Colonic mucosa (tissue), 4 donors: ENCODE results near the gene MAGEF1. TPM values are rescaled to one million over a fixed set of nuclear protein-coding genes. Genes with fewer than 3 reads are reported as not detected.
A peak's percentile ranks its signal among the peaks of the same experiment; 100 is the strongest.

ENCODE experiments used
- DNase-seq: peaks from one replicate; pipeline ENCODE4 v3.0.0-alpha.2; 2020
- H3K27ac ChIP-seq: fragments of 200-600 bp; one replicate; pipeline ENCODE4 v1.8.0; 2021
- H3K27me3 ChIP-seq: fragments of 200-600 bp; one replicate; pipeline ENCODE4 v1.8.0; 2021
- H3K36me3 ChIP-seq: fragments of 200-600 bp; one replicate; pipeline ENCODE4 v1.8.0; 2021
- H3K4me1 ChIP-seq: fragments of 200-600 bp; one replicate; pipeline ENCODE4 v1.8.0; 2021; ENCODE audit warnings: mild to moderate bottlenecking
- H3K4me3 ChIP-seq: fragments of 200-600 bp; one replicate; pipeline ENCODE4 v1.8.0; 2021
- H3K9ac ChIP-seq, 2 donors: one replicate each; pipeline ENCODE4 v1.7.0; 2013; ENCODE audit warnings: control low read depth in 2 of 2, low read depth in 2 of 2, low read length in 2 of 2
- H3K9me3 ChIP-seq: fragments of 200-600 bp; one replicate; pipeline ENCODE4 v1.8.0; 2021
- CTCF ChIP-seq: fragments of 200-600 bp; IDR thresholded peaks from one replicate; pipeline ENCODE4 v1.8.0; 2022; ENCODE audit warnings: antibody characterized with exemption, mild to moderate bottlenecking
- intact Hi-C: fragments of 100-400 bp; cut with DNase I; formaldehyde crosslinking; loops from one replicate; pipeline ENCODE4 v1.14.1; 2022
- total RNA-seq, 2 donors: library from RNA; stranded (reverse); fragmentation: NEBNext Ultra II Directional in 1 of 2; extraction: Animal tissue kit (Norgen Biotek cat#: 25700) in 1 of 2; gene quantifications; one replicate each; pipeline ENCODE4 v1.2.1, GENCODE V29; 2021
- donor health status: healthy.
- donor health status: DM: no; HTN: no; CAD: no.
- donor health status: DM: no; HTN: no; CAD: no.

MAGEF1 gene
- 10 to 100 TPM; 28.3 to 42.6 TPM for total RNA-seq

- Histone ChIP-seq H3K9ac (peak within 1 kb of the TSS; percentile 79 to 89), H3K27ac (peak within 1 kb of the TSS; percentile 79), H3K4me3 (peak within 1 kb of the TSS; percentile 77), H3K27me3 (no peaks in the 10 kb centered on the region), H3K36me3 (no peaks in the 10 kb centered on the region), H3K4me1 (peaks cover 14% of the 10 kb centered on the region), H3K9me3 (no peaks in the 10 kb centered on the region)
- intact Hi-C loops, result loop anchor here (5.0 kb wide), 1 partner anchor 144 kb away; no protein-coding TSS in a partner anchor
- TF ChIP-seq CTCF, result no peak
- DNase-seq, result peak; percentile 87
Observed at GRCh38 chr3:184711493-184712247, at the start of gene MAGEF1. TSS of gene MAGEF1 (minus strand) at chr3:184712064. CDS start at chr3:184711821, 243 bp downstream.

- no peak for TF ChIP-seq CTCF
- intact Hi-C loops, result no loop called here
- Histone ChIP-seq H3K9me3 (no peaks in the 10 kb centered on the region), H3K27ac (no peak overlapping the region), H3K4me1 (no peaks in the 10 kb centered on the region), H3K27me3 (no peaks in the 10 kb centered on the region), H3K9ac (no peak overlapping the region), H3K36me3 (no peaks in the 10 kb centered on the region), H3K4me3 (no peak overlapping the region)
- DNase-seq, result no peak
Observed at GRCh38 chr3:184761075-184761841, 49.4 kb upstream of the MAGEF1 start.

GRCh38 chr3:184760337-184761074 lies 48.6 kb upstream of the MAGEF1 start:
- H3K27me3 ChIP-seq, result no peaks in the 10 kb centered on the region
- H3K9ac ChIP-seq, result no peak overlapping the region
- H3K27ac ChIP-seq, result no peak overlapping the region
- H3K36me3 ChIP-seq, result no peaks in the 10 kb centered on the region
- intact Hi-C loops, result no loop called here
- no peak for TF ChIP-seq CTCF
- H3K9me3 ChIP-seq, result no peaks in the 10 kb centered on the region
- no peak overlapping the region for H3K4me3 ChIP-seq
- DNase-seq, result no peak
- H3K4me1 ChIP-seq, result no peaks in the 10 kb centered on the region

- Histone ChIP-seq H3K36me3 (no peaks in the 10 kb centered on the region), H3K4me3 (no peak overlapping the region), H3K4me1 (no peaks in the 10 kb centered on the region), H3K27me3 (no peaks in the 10 kb centered on the region), H3K9ac (no peak overlapping the region), H3K27ac (no peak overlapping the region), H3K9me3 (no peaks in the 10 kb centered on the region)
- no peak for DNase-seq
- intact Hi-C loops, result no loop called here
- no peak for TF ChIP-seq CTCF
Observed at GRCh38 chr3:184759666-184760200, 47.9 kb upstream of the MAGEF1 start.

GRCh38 chr3:184758056-184758455 lies 46.2 kb upstream of the MAGEF1 start:
- Histone ChIP-seq H3K9ac (no peak overlapping the region), H3K36me3 (no peaks in the 10 kb centered on the region), H3K9me3 (no peaks in the 10 kb centered on the region), H3K27me3 (no peaks in the 10 kb centered on the region), H3K4me3 (no peak overlapping the region), H3K27ac (no peak overlapping the region), H3K4me1 (no peaks in the 10 kb centered on the region)
- no peak for DNase-seq
- intact Hi-C loops, result no loop called here
- TF ChIP-seq CTCF, result no peak
